HEK293 (cell line): ENCODE data around the gene ADD2.

ENCODE experiments used
- CTCF ChIP-seq: fragments of 450-650 bp; formaldehyde crosslinking; IDR thresholded peaks from 2 replicates; pipeline ENCODE4 v1.5.1; 2016; ENCODE audit warnings: missing biosample characterization, missing genetic modification characterization
- IKZF3 ChIP-seq: fragments of 450-650 bp; IDR thresholded peaks from 2 replicates; pipeline ENCODE4 v1.5.0; 2018; ENCODE audit warnings: missing biosample characterization, mild to moderate bottlenecking, missing genetic modification characterization, moderate library complexity
- ZNF324 ChIP-seq: fragments of 450-650 bp; formaldehyde crosslinking; IDR thresholded peaks from 2 replicates; pipeline ENCODE4 v1.5.1; 2016; ENCODE audit warnings: missing biosample characterization, missing genetic modification characterization
- ZSCAN16 ChIP-seq: fragments of 450-650 bp; formaldehyde crosslinking; IDR thresholded peaks from 2 replicates; pipeline ENCODE4 v1.5.1; 2016; ENCODE audit warnings: missing biosample characterization, missing genetic modification characterization
- ZXDB ChIP-seq: fragments of 450-650 bp; formaldehyde crosslinking; IDR thresholded peaks from 2 replicates; pipeline ENCODE4 v1.5.1; 2016; ENCODE audit warnings: missing biosample characterization, missing genetic modification characterization

- no peak for TF ChIP-seq ZXDB (tag by site-specific recombination)
- no peak for TF ChIP-seq CTCF (tag by site-specific recombination)
- TF ChIP-seq ZNF324 (tag by site-specific recombination): no peak
- no peak for TF ChIP-seq ZSCAN16
- no peak for TF ChIP-seq IKZF3 (tag by site-specific recombination)
These were observed 93.2 kb downstream of the ADD2 start for GRCh38 chr2:70674636-70675430.
